Immature natural killer cell (primary cell): Measurements from ENCODE around the gene CHST4. TPM values are rescaled to one million over a fixed set of nuclear protein-coding genes. Genes with fewer than 3 reads are reported as not detected.

Experiments used
- DNase-seq, 3 donors: peaks; one replicate each; pipeline ENCODE4 v3.0.0; 2022; ENCODE audit warnings: mixed read lengths in 1 of 3
- H3K27ac Mint-ChIP-seq, 6 donors: one replicate each; pipeline ENCODE4 v1.8.0; 2020; ENCODE audit warnings: mixed read lengths in 6 of 6, mild to moderate bottlenecking in 5 of 6, inconsistent platforms in 4 of 6, moderate library complexity in 3 of 6
- H3K27me3 Mint-ChIP-seq, 3 donors: one replicate each; pipeline ENCODE4 v1.8.0; 2020 to 2021; ENCODE audit warnings: low read depth in 3 of 3, mild to moderate bottlenecking in 3 of 3, mixed read lengths in 3 of 3, moderate library complexity in 3 of 3, inconsistent platforms in 1 of 3
- H3K36me3 Mint-ChIP-seq, 3 donors: one replicate each; pipeline ENCODE4 v1.8.0; 2020; ENCODE audit warnings: mixed read lengths in 3 of 3, inconsistent platforms in 2 of 3, mild to moderate bottlenecking in 2 of 3
- H3K4me1 Mint-ChIP-seq, 2 donors: one replicate each; pipeline ENCODE4 v1.8.0; 2020; ENCODE audit warnings: inconsistent platforms in 2 of 2, mild to moderate bottlenecking in 2 of 2, mixed read lengths in 2 of 2, moderate library complexity in 1 of 2
- H3K4me3 Mint-ChIP-seq, 5 donors: one replicate each; pipeline ENCODE4 v1.8.0; 2020; ENCODE audit warnings: mild to moderate bottlenecking in 5 of 5, mixed read lengths in 5 of 5, inconsistent platforms in 3 of 5, moderate library complexity in 3 of 5
- H3K9me3 Mint-ChIP-seq, 6 donors: one replicate each; pipeline ENCODE4 v1.8.0; 2020; ENCODE audit warnings: mild to moderate bottlenecking in 6 of 6, mixed read lengths in 6 of 6, inconsistent platforms in 4 of 6, moderate library complexity in 3 of 6
- polyA plus RNA-seq, 3 donors: library from polyadenylated mRNA; unstranded; fragments of 300-500 nt; fragmentation: Illumina TruSeq; gene quantifications; one replicate each; pipeline ENCODE4 v1.2.3, GENCODE V29; 2021

Gene CHST4
- polyA plus RNA-seq = not detected

GRCh38 chr16:71526111-71526631 lies at the start of gene CHST4:
Gene CHST4, plus strand, starts transcription at chr16:71526426. Its CDS starts 10,252 bp downstream, at chr16:71536678.
- H3K36me3 Mint-ChIP-seq = no peaks in the 10 kb centered on the region
- no peak within 1 kb of the TSS for H3K4me3 Mint-ChIP-seq
- no peak within 1 kb of the TSS for H3K27ac Mint-ChIP-seq
- peaks cover 3 to 23% (median 6%) of the 10 kb centered on the region in 3 donors for H3K27me3 Mint-ChIP-seq
- no peak for DNase-seq
- no peaks in the 10 kb centered on the region for H3K9me3 Mint-ChIP-seq
- H3K4me1 Mint-ChIP-seq = no peaks in the 10 kb centered on the region

- Mint-ChIP-seq H3K36me3 (peaks cover 21 to 39% (median 33%) of the 10 kb centered on the region in 3 donors), H3K27me3 (peaks cover 0 to 3% (median 3%) of the 10 kb centered on the region in 3 donors), H3K9me3 (no peaks in the 10 kb centered on the region), H3K4me1 (no peaks in the 10 kb centered on the region), H3K4me3 (peak overlapping the region in 1 of 5 donors; percentile 11), H3K27ac (peak overlapping the region in 3 of 6 donors; percentile 20 to 66 (median 63))
- no peak for DNase-seq
Measured at GRCh38 chr16:71476457-71477124, 49.6 kb upstream of the CHST4 start.

GRCh38 chr16:71479420-71479819 lies 46.8 kb upstream of the CHST4 start:
- DNase-seq = no peak
- no peaks in the 10 kb centered on the region for H3K9me3 Mint-ChIP-seq
- H3K36me3 Mint-ChIP-seq = peaks cover 21 to 31% (median 27%) of the 10 kb centered on the region in 3 donors
- H3K27me3 Mint-ChIP-seq = peaks cover under 1 to 7% (median 6%) of the 10 kb centered on the region in 3 donors
- peaks cover 8 to 10% of the 10 kb centered on the region in 2 donors for H3K4me1 Mint-ChIP-seq
- no peak overlapping the region for H3K4me3 Mint-ChIP-seq
- peak overlapping the region in 1 of 6 donors; percentile 19 for H3K27ac Mint-ChIP-seq

GRCh38 chr16:71480956-71481355 lies 45.3 kb upstream of the CHST4 start:
- H3K4me3 Mint-ChIP-seq = no peak overlapping the region
- peak overlapping the region in 4 of 6 donors; percentile 10 to 88 (median 48) for H3K27ac Mint-ChIP-seq
- H3K36me3 Mint-ChIP-seq = peaks cover 19 to 23% (median 19%) of the 10 kb centered on the region in 3 donors

GRCh38 chr16:71482569-71482968 lies 43.7 kb upstream of the CHST4 start:
- no peaks in the 10 kb centered on the region for H3K9me3 Mint-ChIP-seq
- peaks cover 14 to 23% of the 10 kb centered on the region in 2 donors for H3K4me1 Mint-ChIP-seq
- DNase-seq = no peak
- peaks cover 4 to 12% (median 9%) of the 10 kb centered on the region in 3 donors for H3K27me3 Mint-ChIP-seq
- peaks cover 3 to 8% (median 3%) of the 10 kb centered on the region in 3 donors for H3K36me3 Mint-ChIP-seq
- peak overlapping the region in 5 of 6 donors; percentile 46 to 93 (median 85) for H3K27ac Mint-ChIP-seq
- H3K4me3 Mint-ChIP-seq = peak overlapping the region in 2 of 5 donors; percentile 29 to 87

More at GRCh38 chr16:71480956-71481355, 45.3 kb upstream of the CHST4 start:
- Mint-ChIP-seq H3K27me3 (peaks cover 4 to 9% (median 7%) of the 10 kb centered on the region in 3 donors), H3K9me3 (no peaks in the 10 kb centered on the region), H3K4me1 (peaks cover 14 to 22% of the 10 kb centered on the region in 2 donors)
- no peak for DNase-seq

- Mint-ChIP-seq H3K27ac (peak overlapping the region; percentile 85 to 93 (median 89)), H3K27me3 (peaks cover 9 to 10% (median 9%) of the 10 kb centered on the region in 3 donors), H3K4me1 (peaks cover 14 to 23% of the 10 kb centered on the region in 2 donors), H3K36me3 (peaks cover 0 to 5% (median 0%) of the 10 kb centered on the region in 3 donors), H3K4me3 (peak overlapping the region; percentile 87 to 93 (median 90)), H3K9me3 (no peaks in the 10 kb centered on the region)
- DNase-seq = peak; percentile 86 to 91 (median 89)
Measured at GRCh38 chr16:71484006-71484893, 42.0 kb upstream of the CHST4 start.

GRCh38 chr16:71489122-71489521 lies 37.1 kb upstream of the CHST4 start, which contains the start of gene ZNF19:
Gene ZNF19, minus strand, starts transcription at chr16:71489324. Its CDS starts 7,210 bp downstream, at chr16:71482114.
- Mint-ChIP-seq H3K4me1 (peaks cover 7 to 13% of the 10 kb centered on the region in 2 donors), H3K4me3 (no peak within 1 kb of the TSS), H3K9me3 (no peaks in the 10 kb centered on the region), H3K27ac (no peak within 1 kb of the TSS), H3K36me3 (no peaks in the 10 kb centered on the region), H3K27me3 (peaks cover 4 to 11% (median 10%) of the 10 kb centered on the region in 3 donors)
- no peak for DNase-seq

- no peaks in the 10 kb centered on the region for H3K36me3 Mint-ChIP-seq
- H3K4me1 Mint-ChIP-seq = peaks cover 0 to 6% of the 10 kb centered on the region in 2 donors
- peaks cover 1 to 8% (median 6%) of the 10 kb centered on the region in 3 donors for H3K27me3 Mint-ChIP-seq
- no peak overlapping the region for H3K4me3 Mint-ChIP-seq
- no peaks in the 10 kb centered on the region for H3K9me3 Mint-ChIP-seq
- no peak overlapping the region for H3K27ac Mint-ChIP-seq
- no peak for DNase-seq
Measured at GRCh38 chr16:71490361-71490760, 35.9 kb upstream of the CHST4 start.

- Mint-ChIP-seq H3K4me3 (no peak overlapping the region), H3K27ac (no peak overlapping the region), H3K27me3 (peaks cover 1 to 8% (median 6%) of the 10 kb centered on the region in 3 donors), H3K9me3 (no peaks in the 10 kb centered on the region), H3K36me3 (no peaks in the 10 kb centered on the region), H3K4me1 (peaks cover 0 to under 1% of the 10 kb centered on the region in 2 donors)
- no peak for DNase-seq
Measured at GRCh38 chr16:71491054-71491453, 35.2 kb upstream of the CHST4 start.

- Mint-ChIP-seq H3K27me3 (peaks cover 1 to 5% (median 1%) of the 10 kb centered on the region in 3 donors), H3K27ac (no peak overlapping the region), H3K4me3 (no peak overlapping the region), H3K36me3 (no peaks in the 10 kb centered on the region), H3K4me1 (no peaks in the 10 kb centered on the region), H3K9me3 (no peaks in the 10 kb centered on the region)
- no peak for DNase-seq
Measured at GRCh38 chr16:71492786-71493185, 33.4 kb upstream of the CHST4 start.

GRCh38 chr16:71493213-71493612 lies 33.0 kb upstream of the CHST4 start:
- no peak for DNase-seq
- H3K4me3 Mint-ChIP-seq = no peak overlapping the region
- no peaks in the 10 kb centered on the region for H3K9me3 Mint-ChIP-seq
- no peaks in the 10 kb centered on the region for H3K4me1 Mint-ChIP-seq
- no peak overlapping the region for H3K27ac Mint-ChIP-seq
- no peaks in the 10 kb centered on the region for H3K36me3 Mint-ChIP-seq
- peaks cover 2 to 3% (median 3%) of the 10 kb centered on the region in 3 donors for H3K27me3 Mint-ChIP-seq

GRCh38 chr16:71498031-71498430 lies 28.2 kb upstream of the CHST4 start:
- no peak overlapping the region for H3K4me3 Mint-ChIP-seq
- peak overlapping the region in 1 of 6 donors; percentile 2 for H3K27ac Mint-ChIP-seq
- no peaks in the 10 kb centered on the region for H3K36me3 Mint-ChIP-seq
- H3K27me3 Mint-ChIP-seq = peaks cover 0 to 7% (median 2%) of the 10 kb centered on the region in 3 donors
- DNase-seq = no peak
- no peaks in the 10 kb centered on the region for H3K4me1 Mint-ChIP-seq
- H3K9me3 Mint-ChIP-seq = no peaks in the 10 kb centered on the region

- Mint-ChIP-seq H3K4me1 (no peaks in the 10 kb centered on the region), H3K36me3 (no peaks in the 10 kb centered on the region)
Measured at GRCh38 chr16:71499775-71500364, 26.4 kb upstream of the CHST4 start.

More at GRCh38 chr16:71499775-71500364, 26.4 kb upstream of the CHST4 start:
- DNase-seq = peak; percentile 38 to 51 (median 51)
- no peaks in the 10 kb centered on the region for H3K9me3 Mint-ChIP-seq
- H3K4me3 Mint-ChIP-seq = no peak overlapping the region
- no peak overlapping the region for H3K27ac Mint-ChIP-seq
- H3K27me3 Mint-ChIP-seq = peaks cover 2 to 10% (median 6%) of the 10 kb centered on the region in 3 donors
